GM21619 (cell line): Measurements from ENCODE around the gene ADGRG3.

ENCODE experiments used
- ATAC-seq: cut with Tn5 transposase; IDR thresholded peaks from one replicate; pipeline ENCODE4 v1.9.1; 2021; ENCODE audit not compliant: unreplicated experiment

Gene ADGRG3

DNA sequence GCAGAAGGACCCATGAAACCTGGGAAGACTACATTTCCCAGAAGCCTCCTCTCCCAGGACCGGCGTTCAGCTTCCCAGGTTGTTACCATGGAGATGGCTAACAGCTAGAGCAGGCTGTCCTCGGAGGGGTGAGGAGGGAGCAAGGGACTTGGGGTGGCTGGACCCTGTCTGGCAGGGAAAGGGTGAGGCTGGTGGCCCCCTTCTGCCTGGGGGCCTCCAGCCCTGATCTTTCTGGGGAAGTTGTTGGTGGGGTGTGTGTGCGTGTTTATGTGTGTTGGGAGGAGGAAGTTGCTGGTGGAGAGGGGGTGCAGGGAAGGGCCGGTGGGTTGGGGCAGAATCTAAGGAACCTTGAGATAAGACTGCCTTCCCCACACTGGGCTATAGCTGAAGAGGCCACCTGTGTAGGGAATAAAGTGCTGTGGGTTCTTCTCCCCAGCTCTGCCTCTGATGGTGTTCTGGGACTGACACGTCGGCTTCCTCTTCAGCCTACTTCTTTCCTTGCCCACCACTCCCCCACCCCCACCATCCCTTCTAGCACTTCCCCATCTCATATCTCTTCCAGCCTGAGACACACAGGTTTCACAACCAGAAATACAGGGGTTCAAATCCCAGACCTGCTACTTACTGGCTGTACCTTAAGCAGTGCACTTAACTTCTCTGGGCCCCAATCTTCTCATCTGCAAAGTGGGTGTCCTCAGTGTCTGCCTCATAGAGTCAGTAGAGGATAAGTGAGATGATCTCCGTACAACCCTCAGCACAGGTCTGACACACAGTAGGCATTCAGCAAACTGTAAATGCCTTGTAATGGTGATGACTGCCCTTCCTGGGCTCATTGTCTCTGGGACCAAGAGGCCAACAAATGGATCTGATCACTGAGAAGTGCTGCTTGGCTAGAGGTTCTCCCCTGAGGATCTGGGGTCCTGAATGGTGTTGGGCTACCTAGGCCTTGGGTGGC is 26.9 kb downstream of the ADGRG3 start, which contains the start of gene DRC7:
DRC7 (plus strand) TSS at position 82 of the 955 bp plus-strand sequence. CDS start 3,144 bp downstream, outside the sequence.
- ATAC-seq, result no peak

DNA sequence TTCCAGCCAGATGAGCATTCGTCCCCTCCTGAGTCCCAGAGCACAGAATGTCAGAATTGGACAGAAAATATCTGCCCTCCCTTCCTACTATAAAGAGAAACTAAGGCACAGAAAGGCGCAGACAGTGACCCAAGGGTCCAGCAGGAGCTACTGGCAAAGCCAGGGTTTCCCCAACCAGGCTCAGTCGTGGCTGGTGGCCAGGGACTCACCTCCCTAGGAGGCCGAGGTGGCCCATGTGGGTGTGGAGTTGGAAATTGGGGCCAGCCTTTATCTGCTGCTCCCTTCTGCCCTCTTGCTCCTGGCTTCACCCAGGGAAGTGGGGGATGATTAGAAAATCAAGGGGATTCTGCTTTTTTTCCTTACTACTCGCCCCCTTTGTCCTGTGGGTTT is 27.6 kb downstream of the ADGRG3 start:
- ATAC-seq, result no peak

DNA sequence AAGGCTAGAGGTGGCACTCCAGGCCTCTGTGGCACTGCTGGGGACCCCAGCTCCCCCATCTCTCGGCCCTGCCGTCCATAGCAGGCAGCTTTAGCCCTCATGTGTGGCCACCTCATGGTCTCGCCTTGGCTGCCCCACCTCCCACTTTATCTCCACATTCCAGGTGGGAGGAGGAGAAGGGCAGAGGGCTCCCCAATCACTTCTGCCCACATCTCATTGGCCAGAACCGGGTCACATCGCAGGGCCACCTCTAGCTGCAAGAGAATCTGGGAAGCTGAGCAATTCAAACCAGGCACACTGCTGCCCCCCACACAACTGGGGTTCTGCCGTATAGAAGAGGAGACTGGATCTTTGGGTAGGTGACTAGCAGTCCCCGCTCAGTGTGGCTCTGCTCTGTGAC is 28.1 kb downstream of the ADGRG3 start:
- ATAC-seq, result no peak

DNA sequence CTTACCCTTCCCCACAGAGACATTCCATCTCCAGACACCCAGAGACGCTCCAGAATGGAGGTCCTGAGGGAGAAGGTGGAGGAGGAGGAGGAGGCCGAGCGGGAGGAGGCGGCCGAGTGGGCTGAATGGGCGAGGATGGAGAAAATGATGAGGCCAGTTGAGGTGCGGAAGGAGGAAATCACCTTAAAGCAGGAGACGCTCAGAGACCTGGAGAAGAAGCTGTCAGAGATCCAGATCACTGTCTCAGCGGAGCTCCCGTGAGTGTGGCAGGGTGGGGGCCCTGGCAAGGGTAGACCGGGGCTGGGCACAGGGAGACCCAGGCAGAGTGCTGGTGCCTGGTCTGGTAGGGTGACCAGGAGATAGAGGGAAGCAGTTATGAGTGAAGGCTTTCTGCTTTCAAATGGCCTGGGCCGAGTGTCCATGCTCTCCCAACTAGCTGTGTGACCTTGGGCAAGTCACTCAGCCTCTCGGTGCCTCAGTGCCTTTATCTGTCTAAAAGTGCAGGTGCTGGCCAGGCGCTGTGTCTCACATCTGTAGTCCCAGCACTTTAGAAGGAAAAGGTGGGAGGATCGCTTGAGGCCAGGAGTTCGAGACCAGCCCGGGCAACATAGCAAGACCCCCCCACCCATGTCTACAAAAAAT is 29.9 kb downstream of the ADGRG3 start:
- ATAC-seq, result no peak

DNA sequence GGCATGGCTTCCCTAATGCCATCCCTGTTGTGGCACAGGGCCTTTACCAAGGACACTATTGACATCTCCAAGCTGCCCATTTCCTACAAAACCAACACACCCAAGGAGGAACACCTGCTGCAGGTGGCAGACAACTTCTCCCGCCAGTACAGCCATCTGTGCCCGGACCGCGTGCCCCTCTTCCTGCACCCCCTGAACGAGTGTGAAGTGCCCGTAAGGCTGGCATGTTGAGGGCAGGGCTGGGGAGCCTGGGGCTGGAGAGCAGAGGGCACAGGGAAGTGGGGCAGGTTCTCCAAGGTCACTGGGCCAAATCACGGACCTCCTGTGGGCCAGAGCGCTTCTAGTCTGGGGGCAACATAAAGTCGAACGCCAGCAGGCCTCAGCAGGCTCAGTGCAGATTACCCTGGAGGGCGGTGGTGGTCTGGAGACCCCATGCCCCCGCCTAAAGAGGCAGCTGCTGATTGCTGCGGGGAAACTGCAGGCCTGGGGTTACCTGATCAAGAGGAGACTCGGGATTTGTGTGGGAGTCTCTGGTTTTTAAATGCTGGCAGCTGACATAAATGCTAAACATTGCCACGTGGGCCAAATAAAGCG is 30.8 kb downstream of the ADGRG3 start:
- ATAC-seq, result no peak

DNA sequence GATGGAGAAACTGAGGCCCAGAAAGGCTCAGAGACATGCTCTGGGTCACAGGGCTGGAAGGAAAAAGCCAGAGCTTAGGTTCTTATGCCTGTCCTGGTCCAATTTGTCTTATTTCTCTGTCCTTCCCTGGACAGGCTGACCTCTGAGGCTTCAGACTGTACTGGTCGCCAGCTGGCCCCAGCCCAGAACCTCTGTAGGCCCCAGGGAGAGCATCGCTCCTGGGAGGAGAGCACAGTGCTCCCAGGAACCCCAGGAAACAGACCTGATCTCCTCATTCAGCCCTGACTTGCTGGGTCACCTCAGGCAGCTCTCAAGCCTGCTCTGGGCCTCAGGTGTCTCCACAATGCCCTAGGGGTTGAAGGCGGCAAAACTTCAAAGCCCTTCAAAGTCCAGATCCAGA is 31.4 kb downstream of the ADGRG3 start:
- ATAC-seq, result no peak

DNA sequence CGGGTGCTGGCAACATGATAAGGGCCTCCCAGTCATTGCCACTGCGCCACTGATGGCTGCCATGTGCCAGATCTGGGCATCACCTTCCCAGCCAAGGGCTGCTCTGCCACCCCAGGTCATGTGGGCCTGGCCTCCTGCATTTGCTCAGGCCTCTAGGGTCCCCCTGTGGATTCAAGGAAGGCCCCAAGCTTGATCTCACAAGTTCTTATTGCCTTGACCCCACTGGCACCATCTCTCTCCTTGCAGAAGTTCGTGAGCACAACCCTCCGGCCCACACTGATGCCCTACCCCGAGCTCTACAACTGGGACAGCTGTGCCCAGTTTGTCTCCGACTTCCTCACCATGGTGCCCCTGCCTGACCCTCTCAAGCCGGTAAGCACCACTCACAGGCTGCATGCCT is 31.8 kb downstream of the ADGRG3 start:
- no peak for ATAC-seq

DNA sequence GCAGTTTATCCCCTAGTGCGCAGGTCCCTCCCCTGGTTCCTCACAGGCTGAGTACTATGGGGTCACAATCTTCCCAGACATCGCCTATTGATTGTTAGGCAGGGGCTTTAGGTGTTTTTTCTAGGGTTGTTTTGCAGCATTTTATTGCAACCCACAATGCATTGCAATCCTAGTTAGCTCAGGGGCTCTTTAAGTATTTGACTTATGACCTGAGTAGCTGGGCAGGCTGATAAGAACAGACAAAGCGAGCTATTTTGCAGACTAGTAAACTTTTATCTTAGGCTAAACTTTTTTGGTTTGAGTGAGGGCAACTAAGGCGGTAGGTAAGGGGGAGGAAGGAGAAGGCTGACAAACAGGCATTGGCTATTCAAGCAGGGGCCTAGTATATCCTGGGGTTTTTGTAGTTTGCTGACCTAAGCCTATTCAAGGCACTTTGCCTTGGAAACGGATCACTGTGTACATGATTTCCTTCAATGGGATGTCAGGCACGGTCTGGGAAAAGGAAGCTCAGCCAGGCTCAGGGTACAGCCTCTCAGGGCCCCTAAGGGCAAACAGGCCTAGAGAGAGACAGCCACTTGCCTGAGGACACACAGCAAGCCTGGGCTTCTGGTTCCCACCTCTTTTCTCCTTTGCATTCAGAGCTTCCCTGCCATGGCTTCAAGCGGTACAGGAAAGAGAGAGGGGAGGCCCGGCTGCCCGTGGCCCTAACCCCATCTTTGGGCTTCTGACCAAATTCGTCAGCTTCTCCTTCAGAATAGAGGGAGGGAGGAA is 32.9 kb downstream of the ADGRG3 start:
- no peak for ATAC-seq

DNA sequence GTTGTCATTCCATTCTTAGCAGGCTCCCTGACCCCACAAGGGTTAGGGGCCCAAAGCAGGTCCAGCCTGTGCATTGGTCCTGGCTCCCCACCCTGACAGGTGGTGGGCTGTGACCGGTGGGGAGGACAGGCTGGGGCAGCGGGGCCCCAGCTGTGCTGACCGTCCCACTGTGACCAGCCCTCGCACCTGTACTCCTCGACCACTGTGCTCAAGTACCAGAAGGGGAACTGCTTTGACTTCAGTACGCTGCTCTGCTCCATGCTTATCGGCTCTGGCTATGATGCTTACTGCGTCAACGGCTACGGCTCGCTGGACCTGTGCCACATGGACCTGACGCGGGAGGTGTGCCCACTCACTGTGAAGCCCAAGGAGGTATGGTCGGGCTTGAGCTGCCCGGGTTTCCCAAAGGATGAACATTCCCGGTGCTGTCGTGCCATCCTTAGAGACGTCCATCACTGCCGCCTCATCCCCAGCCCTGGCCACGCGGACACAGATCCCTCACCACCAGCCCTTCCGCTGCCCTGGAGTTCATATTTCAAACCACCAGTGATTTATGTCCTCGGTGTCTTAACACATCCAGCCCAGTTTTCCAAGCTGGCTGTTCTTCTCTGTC is 33.8 kb downstream of the ADGRG3 start:
- no peak for ATAC-seq

DNA sequence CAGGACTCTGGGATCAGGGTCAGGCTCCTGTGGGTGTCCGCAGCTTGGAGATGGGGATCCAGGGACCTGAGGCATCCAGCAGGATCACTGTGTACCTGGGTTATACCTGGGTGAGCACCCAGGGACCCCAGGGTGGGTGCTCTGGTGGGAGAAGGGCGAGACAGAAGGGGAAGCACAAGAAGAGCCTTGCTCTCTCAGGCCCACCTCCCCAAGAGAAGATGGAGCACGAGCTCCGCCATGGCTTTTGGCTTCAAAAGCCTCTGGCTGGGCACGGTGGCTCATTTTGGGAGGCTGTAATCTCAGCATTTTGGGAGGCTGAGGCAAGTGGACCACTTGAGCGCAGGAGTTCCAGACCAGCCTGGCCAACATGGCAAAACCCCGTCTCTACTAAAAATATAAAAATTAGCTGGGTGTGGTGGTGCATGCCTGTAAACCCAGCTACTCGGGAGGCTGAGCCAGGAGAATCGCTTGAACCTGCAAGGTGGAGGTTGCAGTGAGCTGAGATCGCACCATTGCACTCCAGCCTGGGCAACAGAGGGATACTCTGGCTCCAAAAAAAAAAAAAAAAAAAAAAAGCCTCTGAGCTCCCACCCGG is 35.4 kb downstream of the ADGRG3 start:
- no peak for ATAC-seq

DNA sequence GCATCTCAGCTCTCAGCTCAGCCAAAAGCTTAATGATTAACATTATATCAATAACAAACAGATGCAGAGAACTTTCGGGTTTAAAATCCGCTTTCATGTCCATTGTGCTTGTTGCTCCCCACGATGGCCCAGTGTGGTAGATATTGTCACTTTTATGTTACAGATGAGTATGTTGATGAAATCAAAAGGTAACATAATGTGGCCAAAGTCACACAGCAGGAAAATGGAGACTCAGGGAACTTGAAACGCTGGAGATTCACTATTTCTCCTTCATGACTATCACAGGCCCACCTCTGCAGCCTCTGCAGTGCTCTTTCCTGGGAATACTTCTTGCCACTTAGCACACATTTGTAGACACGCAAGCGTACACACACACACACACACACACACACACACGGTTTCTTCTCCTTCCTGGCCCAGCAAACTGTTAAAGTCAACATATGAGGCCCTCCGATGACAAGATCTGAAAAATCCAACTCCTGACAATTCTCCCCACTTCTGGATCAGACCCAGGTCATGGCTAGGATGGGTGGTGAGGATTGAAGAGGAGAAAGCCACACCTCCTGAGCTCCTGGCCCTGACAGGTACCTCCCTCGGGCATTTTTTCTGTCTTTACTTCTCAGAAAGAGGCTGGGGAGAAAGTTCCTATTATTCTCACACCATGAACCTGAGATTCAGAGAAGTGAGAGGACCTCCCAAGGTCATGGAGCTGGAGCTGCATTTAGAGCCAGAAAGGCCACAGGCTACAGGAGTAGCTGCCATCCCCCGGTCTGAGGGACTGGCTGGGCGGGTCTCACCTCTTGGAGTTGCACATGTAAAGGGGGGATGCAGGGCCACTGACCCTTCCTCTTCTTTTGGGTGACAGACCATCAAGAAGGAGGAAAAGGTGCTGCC is 36.2 kb downstream of the ADGRG3 start:
- ATAC-seq, result no peak

DNA sequence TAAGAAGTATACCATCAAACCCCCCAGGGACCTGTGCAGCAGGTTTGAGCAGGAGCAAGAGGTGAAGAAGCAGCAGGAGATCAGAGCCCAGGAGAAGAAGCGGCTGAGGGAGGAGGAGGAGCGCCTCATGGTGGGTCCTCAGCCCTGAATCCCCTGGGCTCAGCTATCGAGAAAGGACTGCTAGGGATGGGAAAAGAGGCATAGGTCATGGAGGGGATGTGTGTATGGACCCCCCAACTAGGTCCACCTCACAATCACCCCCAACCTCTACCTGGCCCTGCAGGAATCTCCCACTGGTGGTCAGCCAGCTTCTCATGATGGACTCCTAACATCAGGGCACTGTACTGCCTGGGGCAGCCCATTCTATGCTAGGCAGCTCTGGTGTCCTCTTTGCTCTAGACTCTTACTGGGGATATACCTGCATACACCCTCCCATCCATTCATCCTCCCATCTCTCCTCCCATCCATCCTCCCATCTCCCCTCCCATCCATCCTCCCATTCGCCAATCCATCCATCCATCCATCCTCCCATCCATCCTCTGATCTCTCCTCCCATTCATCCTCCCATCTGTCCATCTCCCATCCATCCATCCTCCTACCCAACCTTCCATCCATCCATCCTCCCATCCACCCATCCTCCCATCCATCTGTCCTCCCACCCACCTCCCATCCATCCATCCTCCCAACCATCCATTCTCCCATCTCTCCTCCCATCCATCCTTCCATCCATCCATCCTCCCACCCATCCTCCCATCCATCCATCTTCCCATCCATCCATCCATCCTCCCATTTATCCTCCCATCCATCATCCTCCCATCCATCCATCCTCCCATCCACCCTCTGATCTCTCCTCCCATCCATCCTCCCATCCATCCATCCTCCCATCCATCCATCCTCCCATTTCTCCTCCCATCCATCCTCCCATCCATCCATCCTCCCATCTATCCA is 37.1 kb downstream of the ADGRG3 start:
- no peak for ATAC-seq

DNA sequence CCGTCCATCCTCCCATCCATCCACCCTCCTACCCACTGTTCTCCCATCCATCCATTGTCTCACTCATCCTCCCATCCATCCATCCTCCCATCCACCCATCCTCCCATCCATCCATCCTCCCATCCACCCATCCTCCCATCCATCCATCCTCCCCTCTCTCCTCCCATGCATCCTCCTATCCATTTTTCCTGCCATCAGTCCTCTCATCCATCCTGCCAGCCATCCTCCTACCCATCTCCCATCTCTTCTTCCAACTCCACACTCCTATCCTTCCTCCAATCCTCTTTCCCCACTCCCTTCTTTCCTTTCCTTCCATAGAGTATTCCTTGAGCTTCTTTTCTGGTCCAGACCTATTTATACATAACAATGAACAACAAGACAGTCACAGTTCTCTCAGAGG is 38.6 kb downstream of the ADGRG3 start:
- ATAC-seq, result no peak

DNA sequence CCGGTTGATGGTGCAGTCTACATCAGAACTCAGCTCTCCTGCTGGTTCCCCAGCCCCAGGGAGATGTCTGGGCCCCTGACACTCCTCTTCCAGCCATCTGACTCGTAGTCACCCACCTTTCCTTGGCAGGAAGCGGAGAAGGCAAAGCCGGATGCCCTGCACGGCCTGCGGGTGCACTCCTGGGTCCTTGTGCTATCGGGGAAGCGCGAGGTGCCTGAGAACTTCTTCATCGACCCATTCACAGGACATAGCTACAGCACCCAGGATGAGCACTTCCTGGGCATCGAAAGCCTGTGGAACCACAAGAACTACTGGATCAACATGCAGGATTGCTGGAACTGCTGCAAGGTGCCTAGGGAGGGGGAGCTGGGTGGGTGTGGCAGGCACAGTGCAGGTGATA is 39.2 kb downstream of the ADGRG3 start:
- ATAC-seq, result no peak

DNA sequence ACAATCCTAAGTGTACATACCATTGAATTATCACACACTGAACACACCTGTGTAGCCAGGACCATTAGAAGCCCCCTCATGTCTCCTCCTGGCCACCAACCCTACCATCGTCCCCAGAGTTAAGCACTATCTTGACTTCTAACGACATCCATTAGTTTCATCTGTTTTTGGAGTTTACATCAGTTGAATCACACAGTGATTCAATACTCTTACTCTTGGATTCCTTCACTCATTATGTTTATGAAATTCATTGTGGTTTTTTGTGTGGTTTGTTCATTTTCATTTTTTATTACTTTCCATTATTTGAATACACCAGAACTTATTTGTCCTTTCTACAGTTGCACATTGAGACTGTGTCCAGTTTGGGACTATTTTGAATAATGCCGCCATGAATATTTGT is 40.1 kb downstream of the ADGRG3 start:
- no peak for ATAC-seq

DNA sequence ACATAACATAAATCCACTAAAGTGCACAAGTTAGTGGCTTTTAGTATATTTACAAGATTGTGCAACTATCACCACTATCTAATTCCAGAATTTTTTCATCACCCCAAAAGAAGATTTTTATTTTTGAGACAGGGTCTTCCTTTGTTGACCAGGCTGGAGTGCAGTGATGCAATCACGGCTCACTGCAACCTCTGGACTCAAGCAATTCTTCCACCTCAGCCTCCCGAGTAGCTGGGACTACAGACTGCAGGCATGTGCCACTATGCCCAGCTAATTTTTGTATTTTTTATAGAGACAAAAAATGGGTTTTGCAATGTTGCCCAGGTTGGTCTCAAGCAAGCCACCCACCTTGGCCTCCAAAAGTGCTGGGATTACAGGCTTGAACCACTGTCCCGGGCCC is 41.6 kb downstream of the ADGRG3 start:
- ATAC-seq, result no peak

DNA sequence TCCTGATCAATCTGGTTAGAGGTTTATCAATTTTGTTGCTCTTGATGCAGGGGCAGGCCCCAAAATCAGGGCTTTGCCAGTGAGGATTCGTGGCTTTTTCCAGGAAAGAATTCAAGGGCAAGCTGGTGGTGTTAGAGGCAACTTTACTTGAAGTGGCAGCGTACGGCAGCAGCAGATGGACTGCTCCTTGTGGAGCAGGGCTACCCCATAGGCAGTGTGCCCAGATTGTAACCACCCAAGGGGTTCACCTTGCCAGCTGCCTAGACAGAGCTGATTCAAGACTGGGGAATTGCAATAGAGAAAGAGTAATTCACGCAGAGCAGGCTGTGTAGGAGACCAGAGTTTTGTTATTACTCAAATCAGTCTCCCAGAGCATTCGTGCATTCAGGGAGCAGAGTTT is 43.2 kb downstream of the ADGRG3 start:
- ATAC-seq, result no peak

DNA sequence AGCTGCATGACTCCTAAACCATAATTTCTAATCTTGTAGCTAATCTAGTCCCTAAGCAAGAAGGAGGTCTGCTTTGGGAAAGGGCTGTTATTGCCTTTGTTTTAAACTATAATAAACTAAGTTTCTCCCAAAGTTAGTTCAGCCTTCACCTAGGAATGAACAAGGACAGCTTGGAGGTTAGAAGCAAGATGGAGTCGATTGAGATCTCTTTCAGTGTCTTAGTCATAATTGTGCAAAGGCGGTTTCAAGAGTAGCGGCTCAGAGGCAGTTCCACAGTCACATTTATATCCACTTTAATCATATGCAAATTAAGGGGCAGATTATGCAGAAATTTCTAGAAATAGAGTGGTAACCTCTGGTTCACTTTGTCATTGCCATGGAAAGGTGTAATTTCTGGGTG is 43.9 kb downstream of the ADGRG3 start:
- no peak for ATAC-seq
